Liver (tissue), 9 donors: ENCODE results near the gene PSME2. TPM values are rescaled to one million over a fixed set of nuclear protein-coding genes. Genes with fewer than 3 reads are reported as not detected.

Experiments
- DNase-seq: peaks from one replicate; pipeline ENCODE4 v3.0.0-alpha.2; 2017; ENCODE audit warnings: low spot score
- H3K27ac ChIP-seq, 2 donors: one replicate each; pipeline ENCODE4 v1.7.0; 2013; ENCODE audit warnings: inconsistent platforms in 2 of 2, low read length in 2 of 2, control low read depth in 1 of 2, low read depth in 1 of 2, mild to moderate bottlenecking in 1 of 2
- H3K27me3 ChIP-seq, 4 donors: one replicate each; pipeline versions ENCODE4 v1.6.1 to v1.7.0; 2013; ENCODE audit warnings: low read length in 3 of 4, inconsistent platforms in 1 of 4, mild to moderate bottlenecking in 1 of 4, moderate library complexity in 1 of 4; ENCODE audit not compliant: control insufficient read depth in 4 of 4, insufficient read depth in 4 of 4
- H3K36me3 ChIP-seq, 4 donors: one replicate each; pipeline versions ENCODE4 v1.6.1 to v1.7.0; 2013; ENCODE audit warnings: low read length in 3 of 4, mild to moderate bottlenecking in 3 of 4, low read depth in 1 of 4, moderate library complexity in 1 of 4; ENCODE audit not compliant: control insufficient read depth in 4 of 4, insufficient read depth in 3 of 4
- H3K4me1 ChIP-seq, 4 donors: one replicate each; pipeline versions ENCODE4 v1.6.1 to v1.7.0; 2013; ENCODE audit warnings: low read length in 3 of 4, mild to moderate bottlenecking in 3 of 4, moderate library complexity in 1 of 4; ENCODE audit not compliant: control insufficient read depth in 4 of 4, insufficient read depth in 4 of 4
- H3K4me3 ChIP-seq, 3 donors: one replicate each; pipeline versions ENCODE4 v1.6.1 to v1.7.0; 2013; ENCODE audit warnings: low read length in 3 of 3, control low read depth in 1 of 3, low read depth in 1 of 3, mild to moderate bottlenecking in 1 of 3
- H3K9ac ChIP-seq, 2 donors: one replicate each; pipeline ENCODE4 v1.7.0; 2013; ENCODE audit warnings: low read length in 2 of 2, mild to moderate bottlenecking in 2 of 2, moderate library complexity in 2 of 2, control low read depth in 1 of 2, low read depth in 1 of 2
- H3K9me3 ChIP-seq, 4 donors: one replicate each; pipeline versions ENCODE4 v1.6.1 to v1.7.0; 2013; ENCODE audit warnings: low read length in 3 of 4; ENCODE audit not compliant: control insufficient read depth in 4 of 4
- FOXA1 ChIP-seq: IDR thresholded peaks from 2 replicates; pipeline ENCODE4 v1.6.1; 2016; ENCODE audit warnings: antibody characterized with exemption
- GABPA ChIP-seq, 2 donors: IDR thresholded peaks in 1 of 2; conservative IDR thresholded peaks in 1 of 2; 2 replicates each; pipeline ENCODE4 v1.6.1; 2016; ENCODE audit warnings: antibody characterized with exemption in 2 of 2, mild to moderate bottlenecking in 1 of 2, moderate library complexity in 1 of 2
- HNF4A ChIP-seq, 2 donors: conservative IDR thresholded peaks; 2 replicates each; pipeline ENCODE4 v1.6.1; 2016; ENCODE audit warnings: antibody characterized with exemption in 2 of 2, mild to moderate bottlenecking in 2 of 2
- HNF4G ChIP-seq: IDR thresholded peaks from 2 replicates; pipeline ENCODE4 v1.6.1; 2016; ENCODE audit warnings: antibody characterized with exemption
- JUND ChIP-seq, 2 donors: IDR thresholded peaks; 2 replicates each; pipeline ENCODE4 v1.6.1; 2016; ENCODE audit warnings: antibody characterized with exemption in 2 of 2
- NR2F2 ChIP-seq: IDR thresholded peaks from 2 replicates; pipeline ENCODE4 v1.6.1; 2016; ENCODE audit warnings: antibody characterized with exemption
- RAD21 ChIP-seq, 2 donors: IDR thresholded peaks; 2 replicates each; pipeline ENCODE4 v1.6.1; 2016; ENCODE audit warnings: antibody characterized with exemption in 2 of 2, mild to moderate bottlenecking in 2 of 2
- RXRA ChIP-seq, 2 donors: IDR thresholded peaks; 2 replicates each; pipeline ENCODE4 v1.6.1; 2017 to 2018; ENCODE audit warnings: antibody characterized with exemption in 2 of 2, mild to moderate bottlenecking in 1 of 2
- SP1 ChIP-seq: IDR thresholded peaks from 2 replicates; pipeline ENCODE4 v1.6.1; 2018; ENCODE audit warnings: antibody characterized with exemption, mild to moderate bottlenecking
- YY1 ChIP-seq: IDR thresholded peaks from 2 replicates; pipeline ENCODE4 v1.6.1; 2016; ENCODE audit warnings: antibody characterized with exemption, mild to moderate bottlenecking
- WGBS: extraction: QIAGEN DNeasy Blood & Tissue Kit; methylation state at CpG from one replicate; pipeline ENCODE4 v1.1.7; 2013; 5-methylcytosine and 5-hydroxymethylcytosine counted together
- polyA plus RNA-seq, 2 donors: library from polyadenylated mRNA; stranded (reverse) in 1 of 2; unstranded in 1 of 2; fragments of 200-250 nt in 1 of 2; fragments of >200 nt in 1 of 2; fragmentation: Nextera tagmentation in 1 of 2; extraction: Ambion mirVana in 1 of 2; gene quantifications; one replicate each; pipeline versions ENCODE4 v1.2.1 to v1.2.3, GENCODE V29; 2013 to 2015
- total RNA-seq, 2 donors: library from RNA; depleted of rRNA; stranded (reverse); fragments of >200 nt; gene quantifications; one replicate each; pipeline ENCODE4 v1.2.3, GENCODE V29; 2014
- TF ChIP-seq, protein P1 (sequence below): IDR thresholded peaks from 2 replicates; pipeline ENCODE4 v1.6.1; 2016; ENCODE audit warnings: antibody characterized with exemption
- TF ChIP-seq, protein P2 (sequence below): IDR thresholded peaks from 2 replicates; pipeline ENCODE4 v1.6.1; 2016; ENCODE audit warnings: antibody characterized with exemption, mild to moderate bottlenecking
- TF ChIP-seq, protein P3 (sequence below): IDR thresholded peaks from 2 replicates; pipeline ENCODE4 v1.6.1; 2016; ENCODE audit warnings: antibody characterized with exemption
- TF ChIP-seq, protein P4 (sequence below): fragments of 150-350 bp; IDR thresholded peaks from 2 replicates; pipeline ENCODE4 v1.5.1; 2017; ENCODE audit warnings: improper control_type of control experiment, low read depth, low read length; ENCODE audit not compliant: missing input control
- TF ChIP-seq, protein P5 (sequence below): IDR thresholded peaks from 2 replicates; pipeline ENCODE4 v1.6.1; 2016; ENCODE audit warnings: antibody characterized with exemption
- donor health status: healthy.
- donor health status: healthy.
- donor health status: healthy.
- donor health status: healthy.
- donor health status: healthy.

Gene PSME2, protein sequence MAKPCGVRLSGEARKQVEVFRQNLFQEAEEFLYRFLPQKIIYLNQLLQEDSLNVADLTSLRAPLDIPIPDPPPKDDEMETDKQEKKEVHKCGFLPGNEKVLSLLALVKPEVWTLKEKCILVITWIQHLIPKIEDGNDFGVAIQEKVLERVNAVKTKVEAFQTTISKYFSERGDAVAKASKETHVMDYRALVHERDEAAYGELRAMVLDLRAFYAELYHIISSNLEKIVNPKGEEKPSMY
- total RNA-seq, result 10 to 100 TPM; 56.9 to 62.3 TPM
- polyA plus RNA-seq, result 100 to 1,000 TPM; 123 to 247 TPM

DNA sequence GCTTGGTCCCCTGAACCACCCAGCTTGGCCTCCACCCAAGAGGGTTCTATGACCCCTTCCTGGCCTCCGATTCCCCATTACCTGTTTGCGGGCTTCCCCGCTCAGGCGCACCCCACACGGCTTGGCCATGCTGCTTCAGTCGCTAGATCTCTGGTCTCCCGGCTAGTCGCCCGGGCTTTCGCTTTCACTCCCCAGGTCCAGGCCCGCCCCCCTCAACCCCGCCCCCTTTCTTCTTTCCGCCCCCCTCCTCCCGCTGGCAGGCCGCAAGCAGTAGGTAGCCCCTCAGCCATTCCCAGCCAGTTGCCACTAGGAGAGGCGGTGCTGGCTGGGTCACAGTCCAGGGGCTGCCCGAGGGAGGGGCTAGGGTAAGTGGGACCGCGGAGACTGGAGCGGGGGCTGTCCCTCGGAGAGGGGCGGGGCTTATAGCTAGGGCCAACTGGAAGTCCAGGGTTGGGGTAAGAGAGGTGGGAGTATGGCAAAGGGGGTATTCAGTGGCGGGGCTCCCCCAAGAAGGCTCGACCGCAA, at the start of gene PSME2:
Gene PSME2 (minus strand): TSS at position 158 of the 525 bp plus-strand sequence. CDS start 29 bp downstream, at position 129.
- H3K4me1 ChIP-seq, result peaks cover 3 to 42% (median 26%) of the 10 kb centered on the region in 4 donors
- under 1% methylated on average over 25 of the region's 25 CpGs for WGBS

DNA sequence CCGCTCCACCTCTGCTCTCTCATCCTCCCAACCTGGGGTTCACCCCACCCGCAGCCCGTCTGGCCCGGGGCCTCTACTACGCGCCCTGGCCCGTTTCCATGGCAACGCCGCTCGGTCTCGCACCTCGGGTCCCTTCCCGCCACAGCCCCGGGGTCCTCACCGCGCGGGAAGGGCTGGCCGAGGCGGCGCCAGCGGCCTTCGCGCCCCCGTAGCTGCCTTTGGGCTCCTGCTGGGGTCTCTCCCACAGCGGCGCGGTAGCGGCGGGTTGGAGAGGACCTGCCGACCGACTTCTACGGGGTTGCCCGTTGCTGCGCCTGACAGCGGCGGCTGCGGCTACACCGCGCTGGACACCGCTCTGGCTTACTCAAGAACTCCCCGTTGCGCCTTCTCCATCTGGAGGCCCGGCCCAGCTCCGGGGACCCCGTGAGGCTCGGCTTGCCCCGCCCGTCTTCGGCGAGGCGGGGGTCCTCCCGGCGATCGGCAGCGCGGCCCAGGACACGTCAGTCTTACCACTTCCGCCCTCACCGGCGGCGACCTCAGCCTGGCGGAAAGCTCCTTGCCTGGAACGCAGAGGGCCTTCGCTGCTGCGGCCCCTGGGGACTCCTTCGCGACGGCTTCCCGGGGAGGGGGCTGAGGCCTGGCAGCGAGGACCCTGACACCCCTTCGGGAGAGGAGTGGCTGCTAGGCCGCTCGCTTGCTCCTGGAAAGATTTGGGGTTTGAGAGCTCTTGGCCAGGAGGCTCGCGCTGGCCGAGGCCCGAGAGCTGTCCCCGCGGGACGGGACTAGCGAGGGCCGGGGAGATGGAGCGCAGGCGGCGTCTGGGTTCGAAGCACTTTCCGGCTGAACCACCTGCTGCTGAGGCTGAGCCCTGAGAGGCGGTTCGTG, 49.0 kb upstream of the PSME2 start, which contains the start of gene TM9SF1:
Gene TM9SF1 (minus strand): TSS at position 256 of the 885 bp plus-strand sequence. CDS start 422 bp downstream, outside the sequence.
- H3K27ac ChIP-seq, result peak within 1 kb of the TSS; percentile 99
- peak within 1 kb of the TSS; percentile 79 to 94 (median 93) for H3K4me3 ChIP-seq
- under 1% methylated on average over 89 of the region's 89 CpGs for WGBS
- peak within 1 kb of the TSS; percentile 76 to 97 for H3K9ac ChIP-seq
- H3K4me1 ChIP-seq, result peaks cover 0 to 29% (median 23%) of the 10 kb centered on the region in 4 donors
- H3K36me3 ChIP-seq, result peaks cover 4 to 13% (median 9%) of the 10 kb centered on the region in 4 donors
- no peaks in the 10 kb centered on the region for H3K27me3 ChIP-seq
- no peaks in the 10 kb centered on the region for H3K9me3 ChIP-seq
- peak; percentile 86 for DNase-seq
- TF ChIP-seq, protein P1, sequence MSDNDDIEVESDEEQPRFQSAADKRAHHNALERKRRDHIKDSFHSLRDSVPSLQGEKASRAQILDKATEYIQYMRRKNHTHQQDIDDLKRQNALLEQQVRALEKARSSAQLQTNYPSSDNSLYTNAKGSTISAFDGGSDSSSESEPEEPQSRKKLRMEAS, result no peak
- TF ChIP-seq RAD21 (IDR thresholded peaks at IDR 0.05), result no peak
- peak; percentile 70 for TF ChIP-seq YY1
- TF ChIP-seq GABPA (IDR thresholded peaks at IDR 0.05 in 1 of 2, conservative IDR thresholded peaks at IDR 0.05 in 1 of 2), result peak in 1 of 2 donors; percentile 82
- TF ChIP-seq, protein P2, sequence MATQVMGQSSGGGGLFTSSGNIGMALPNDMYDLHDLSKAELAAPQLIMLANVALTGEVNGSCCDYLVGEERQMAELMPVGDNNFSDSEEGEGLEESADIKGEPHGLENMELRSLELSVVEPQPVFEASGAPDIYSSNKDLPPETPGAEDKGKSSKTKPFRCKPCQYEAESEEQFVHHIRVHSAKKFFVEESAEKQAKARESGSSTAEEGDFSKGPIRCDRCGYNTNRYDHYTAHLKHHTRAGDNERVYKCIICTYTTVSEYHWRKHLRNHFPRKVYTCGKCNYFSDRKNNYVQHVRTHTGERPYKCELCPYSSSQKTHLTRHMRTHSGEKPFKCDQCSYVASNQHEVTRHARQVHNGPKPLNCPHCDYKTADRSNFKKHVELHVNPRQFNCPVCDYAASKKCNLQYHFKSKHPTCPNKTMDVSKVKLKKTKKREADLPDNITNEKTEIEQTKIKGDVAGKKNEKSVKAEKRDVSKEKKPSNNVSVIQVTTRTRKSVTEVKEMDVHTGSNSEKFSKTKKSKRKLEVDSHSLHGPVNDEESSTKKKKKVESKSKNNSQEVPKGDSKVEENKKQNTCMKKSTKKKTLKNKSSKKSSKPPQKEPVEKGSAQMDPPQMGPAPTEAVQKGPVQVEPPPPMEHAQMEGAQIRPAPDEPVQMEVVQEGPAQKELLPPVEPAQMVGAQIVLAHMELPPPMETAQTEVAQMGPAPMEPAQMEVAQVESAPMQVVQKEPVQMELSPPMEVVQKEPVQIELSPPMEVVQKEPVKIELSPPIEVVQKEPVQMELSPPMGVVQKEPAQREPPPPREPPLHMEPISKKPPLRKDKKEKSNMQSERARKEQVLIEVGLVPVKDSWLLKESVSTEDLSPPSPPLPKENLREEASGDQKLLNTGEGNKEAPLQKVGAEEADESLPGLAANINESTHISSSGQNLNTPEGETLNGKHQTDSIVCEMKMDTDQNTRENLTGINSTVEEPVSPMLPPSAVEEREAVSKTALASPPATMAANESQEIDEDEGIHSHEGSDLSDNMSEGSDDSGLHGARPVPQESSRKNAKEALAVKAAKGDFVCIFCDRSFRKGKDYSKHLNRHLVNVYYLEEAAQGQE, result peak; percentile 42

More for the DNA sequence above, at the start of gene PSME2:
- Histone ChIP-seq H3K27ac (peak within 1 kb of the TSS; percentile 89 to 91), H3K9ac (peak within 1 kb of the TSS; percentile 57 to 79), H3K27me3 (no peaks in the 10 kb centered on the region), H3K36me3 (peaks cover 5 to 33% (median 28%) of the 10 kb centered on the region in 4 donors), H3K4me3 (peak within 1 kb of the TSS; percentile 87 to 97 (median 93)), H3K9me3 (no peaks in the 10 kb centered on the region)
- TF ChIP-seq, protein P1, result no peak
- TF ChIP-seq, protein P3, sequence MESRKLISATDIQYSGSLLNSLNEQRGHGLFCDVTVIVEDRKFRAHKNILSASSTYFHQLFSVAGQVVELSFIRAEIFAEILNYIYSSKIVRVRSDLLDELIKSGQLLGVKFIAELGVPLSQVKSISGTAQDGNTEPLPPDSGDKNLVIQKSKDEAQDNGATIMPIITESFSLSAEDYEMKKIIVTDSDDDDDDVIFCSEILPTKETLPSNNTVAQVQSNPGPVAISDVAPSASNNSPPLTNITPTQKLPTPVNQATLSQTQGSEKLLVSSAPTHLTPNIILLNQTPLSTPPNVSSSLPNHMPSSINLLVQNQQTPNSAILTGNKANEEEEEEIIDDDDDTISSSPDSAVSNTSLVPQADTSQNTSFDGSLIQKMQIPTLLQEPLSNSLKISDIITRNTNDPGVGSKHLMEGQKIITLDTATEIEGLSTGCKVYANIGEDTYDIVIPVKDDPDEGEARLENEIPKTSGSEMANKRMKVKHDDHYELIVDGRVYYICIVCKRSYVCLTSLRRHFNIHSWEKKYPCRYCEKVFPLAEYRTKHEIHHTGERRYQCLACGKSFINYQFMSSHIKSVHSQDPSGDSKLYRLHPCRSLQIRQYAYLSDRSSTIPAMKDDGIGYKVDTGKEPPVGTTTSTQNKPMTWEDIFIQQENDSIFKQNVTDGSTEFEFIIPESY, result no peak
- TF ChIP-seq YY1 (no peak), RAD21 (IDR thresholded peaks at IDR 0.05) (peak in 1 of 2 donors; percentile 11), JUND (IDR thresholded peaks at IDR 0.05) (peak in 1 of 2 donors; percentile 53), GABPA (IDR thresholded peaks at IDR 0.05 in 1 of 2, conservative IDR thresholded peaks at IDR 0.05 in 1 of 2) (no peak), NR2F2 (no peak), FOXA1 (peak; percentile 39), HNF4G (peak; percentile 67), SP1 (peak; percentile 59), RXRA (IDR thresholded peaks at IDR 0.05) (peak; percentile 38 to 63), HNF4A (conservative IDR thresholded peaks at IDR 0.05) (peak; percentile 78 to 84)
- TF ChIP-seq, protein P4, sequence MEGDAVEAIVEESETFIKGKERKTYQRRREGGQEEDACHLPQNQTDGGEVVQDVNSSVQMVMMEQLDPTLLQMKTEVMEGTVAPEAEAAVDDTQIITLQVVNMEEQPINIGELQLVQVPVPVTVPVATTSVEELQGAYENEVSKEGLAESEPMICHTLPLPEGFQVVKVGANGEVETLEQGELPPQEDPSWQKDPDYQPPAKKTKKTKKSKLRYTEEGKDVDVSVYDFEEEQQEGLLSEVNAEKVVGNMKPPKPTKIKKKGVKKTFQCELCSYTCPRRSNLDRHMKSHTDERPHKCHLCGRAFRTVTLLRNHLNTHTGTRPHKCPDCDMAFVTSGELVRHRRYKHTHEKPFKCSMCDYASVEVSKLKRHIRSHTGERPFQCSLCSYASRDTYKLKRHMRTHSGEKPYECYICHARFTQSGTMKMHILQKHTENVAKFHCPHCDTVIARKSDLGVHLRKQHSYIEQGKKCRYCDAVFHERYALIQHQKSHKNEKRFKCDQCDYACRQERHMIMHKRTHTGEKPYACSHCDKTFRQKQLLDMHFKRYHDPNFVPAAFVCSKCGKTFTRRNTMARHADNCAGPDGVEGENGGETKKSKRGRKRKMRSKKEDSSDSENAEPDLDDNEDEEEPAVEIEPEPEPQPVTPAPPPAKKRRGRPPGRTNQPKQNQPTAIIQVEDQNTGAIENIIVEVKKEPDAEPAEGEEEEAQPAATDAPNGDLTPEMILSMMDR, result no peak
- TF ChIP-seq, protein P5, sequence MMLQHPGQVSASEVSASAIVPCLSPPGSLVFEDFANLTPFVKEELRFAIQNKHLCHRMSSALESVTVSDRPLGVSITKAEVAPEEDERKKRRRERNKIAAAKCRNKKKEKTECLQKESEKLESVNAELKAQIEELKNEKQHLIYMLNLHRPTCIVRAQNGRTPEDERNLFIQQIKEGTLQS, result no peak
- DNase-seq, result peak; percentile 88
